Lung (tissue), 12 donors: Measurements from ENCODE around the gene LIPC. TPM values are rescaled to one million over a fixed set of nuclear protein-coding genes. Genes with fewer than 3 reads are reported as not detected.

Experiments
- ATAC-seq: fragments of 200-7000 bp; cut with Tn5 transposase; one replicate; pipeline ENCODE4 v1.9.1; 2020; ENCODE audit warnings: moderate number of reproducible peaks; ENCODE audit not compliant: insufficient read depth, low FRiP score
- DNase-seq, 3 donors: peaks; one replicate each; pipeline ENCODE4 v3.0.0-alpha.2; 2013 to 2017
- H3K27ac ChIP-seq, 2 donors: one replicate each; pipeline ENCODE4 v1.5.1; 2013; ENCODE audit warnings: mild to moderate bottlenecking in 2 of 2, moderate library complexity in 2 of 2, control low read depth in 1 of 2, inconsistent platforms in 1 of 2, low read depth in 1 of 2, low read length in 1 of 2
- H3K27me3 ChIP-seq, 3 donors: one replicate each; pipeline ENCODE4 v1.5.1; 2013; ENCODE audit warnings: low read length in 2 of 3; ENCODE audit not compliant: control insufficient read depth in 3 of 3, insufficient read depth in 3 of 3
- H3K36me3 ChIP-seq, 4 donors: one replicate each; pipeline ENCODE4 v1.5.1; 2013; ENCODE audit warnings: low read length in 4 of 4, mild to moderate bottlenecking in 1 of 4, moderate library complexity in 1 of 4; ENCODE audit not compliant: control insufficient read depth in 4 of 4, insufficient read depth in 4 of 4
- H3K4me1 ChIP-seq, 5 donors: one replicate each; pipeline ENCODE4 v1.5.1; 2013; ENCODE audit warnings: low read length in 5 of 5, mild to moderate bottlenecking in 2 of 5, moderate library complexity in 1 of 5; ENCODE audit not compliant: control insufficient read depth in 5 of 5, insufficient read depth in 5 of 5
- H3K4me3 ChIP-seq: one replicate; pipeline ENCODE4 v1.5.1; 2013; ENCODE audit warnings: mild to moderate bottlenecking, control low read depth, moderate library complexity
- H3K9ac ChIP-seq, 2 donors: one replicate each; pipeline ENCODE4 v1.5.1; 2013; ENCODE audit warnings: low read length in 2 of 2, control low read depth in 1 of 2; ENCODE audit not compliant: insufficient read depth in 1 of 2
- H3K9me3 ChIP-seq, 4 donors: one replicate each; pipeline ENCODE4 v1.5.1; 2013; ENCODE audit warnings: low read length in 3 of 4, mild to moderate bottlenecking in 1 of 4, moderate library complexity in 1 of 4; ENCODE audit not compliant: control insufficient read depth in 4 of 4, insufficient read depth in 3 of 4
- WGBS, 2 donors: extraction: QIAGEN DNeasy Blood & Tissue Kit; methylation state at CpG; one replicate each; pipeline ENCODE4 v1.1.7; 2013; 5-methylcytosine and 5-hydroxymethylcytosine counted together
- polyA plus RNA-seq, 2 donors: library from polyadenylated mRNA; stranded (reverse); fragments of 200-250 nt; gene quantifications; one replicate each; pipeline ENCODE4 v1.2.1, GENCODE V29; 2013
- total RNA-seq, 2 donors: library from RNA; depleted of rRNA in 1 of 2; stranded (reverse); fragments of >200 nt in 1 of 2; gene quantifications; one replicate each; pipeline ENCODE4 v1.2.1, GENCODE V29; 2014 to 2021
- TF ChIP-seq, protein P1 (sequence below): IDR thresholded peaks from 2 replicates; pipeline ENCODE4 v1.5.1; 2012; ENCODE audit warnings: mild to moderate bottlenecking; ENCODE audit errors: control extremely low read depth, extremely low read depth
- donor health status: control.
- donor health status: control.
- donor health status: Bipolar disorder and iron deficiency.
- donor health status: healthy.
- donor health status: DM: yes; HTN: yes; CAD: no.

LIPC gene
- total and polyA plus RNA-seq, 4 donors, result 0.20 to 0.57 (median 0.40) TPM

DNA sequence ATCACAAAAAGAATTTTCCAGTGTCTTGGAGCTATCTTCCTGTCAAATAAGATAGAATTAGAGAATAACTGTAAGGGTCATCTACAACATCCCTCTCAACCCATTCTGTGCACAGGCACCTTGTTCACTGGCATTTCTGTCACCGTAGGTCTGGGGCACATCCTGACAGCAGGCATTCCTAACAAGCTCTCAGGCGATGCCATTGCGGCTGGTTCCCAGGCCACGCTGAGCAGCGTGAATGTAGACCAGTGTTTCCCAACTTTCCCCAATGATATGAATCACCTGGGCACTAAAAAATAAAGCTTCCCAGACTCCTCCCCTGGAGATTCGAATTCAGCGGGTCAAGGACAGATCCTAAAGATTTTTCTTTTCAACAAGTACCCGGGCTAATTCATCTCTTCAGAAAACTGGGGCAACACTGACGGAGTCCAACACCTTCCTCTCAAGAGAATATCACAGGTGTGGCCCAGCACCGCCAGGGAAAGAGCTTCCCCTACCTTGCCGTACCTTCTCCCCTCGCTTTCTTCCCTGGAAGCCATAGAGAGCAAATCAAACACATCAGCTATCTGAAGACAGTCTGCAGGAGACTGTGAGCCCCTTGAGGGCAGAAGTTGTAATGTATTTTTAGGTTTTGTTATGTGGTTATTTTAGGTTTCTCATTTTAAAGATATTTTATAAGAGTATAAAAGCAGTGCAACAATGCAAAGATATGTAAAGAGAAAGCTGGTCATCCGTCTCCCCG, 143.4 kb downstream of the LIPC start:
- H3K9me3 ChIP-seq, result no peaks in the 10 kb centered on the region
- no peaks in the 10 kb centered on the region for H3K4me1 ChIP-seq
- H3K36me3 ChIP-seq, result no peaks in the 10 kb centered on the region
- TF ChIP-seq, protein P1, sequence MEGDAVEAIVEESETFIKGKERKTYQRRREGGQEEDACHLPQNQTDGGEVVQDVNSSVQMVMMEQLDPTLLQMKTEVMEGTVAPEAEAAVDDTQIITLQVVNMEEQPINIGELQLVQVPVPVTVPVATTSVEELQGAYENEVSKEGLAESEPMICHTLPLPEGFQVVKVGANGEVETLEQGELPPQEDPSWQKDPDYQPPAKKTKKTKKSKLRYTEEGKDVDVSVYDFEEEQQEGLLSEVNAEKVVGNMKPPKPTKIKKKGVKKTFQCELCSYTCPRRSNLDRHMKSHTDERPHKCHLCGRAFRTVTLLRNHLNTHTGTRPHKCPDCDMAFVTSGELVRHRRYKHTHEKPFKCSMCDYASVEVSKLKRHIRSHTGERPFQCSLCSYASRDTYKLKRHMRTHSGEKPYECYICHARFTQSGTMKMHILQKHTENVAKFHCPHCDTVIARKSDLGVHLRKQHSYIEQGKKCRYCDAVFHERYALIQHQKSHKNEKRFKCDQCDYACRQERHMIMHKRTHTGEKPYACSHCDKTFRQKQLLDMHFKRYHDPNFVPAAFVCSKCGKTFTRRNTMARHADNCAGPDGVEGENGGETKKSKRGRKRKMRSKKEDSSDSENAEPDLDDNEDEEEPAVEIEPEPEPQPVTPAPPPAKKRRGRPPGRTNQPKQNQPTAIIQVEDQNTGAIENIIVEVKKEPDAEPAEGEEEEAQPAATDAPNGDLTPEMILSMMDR, result no peak
- ATAC-seq (no peak), DNase-seq (no peak)
- H3K9ac ChIP-seq, result no peak overlapping the region
- 95 to 97% methylated on average over 14 of the region's 14 CpGs for WGBS, 2 donors
- no peak overlapping the region for H3K4me3 ChIP-seq
- no peaks in the 10 kb centered on the region for H3K27me3 ChIP-seq
- no peak overlapping the region for H3K27ac ChIP-seq

GRCh38 chr15:58576657-58577056, 144.9 kb downstream of the LIPC start:
- H3K4me1 ChIP-seq, result no peaks in the 10 kb centered on the region
- no peak overlapping the region for H3K27ac ChIP-seq
- TF ChIP-seq, protein P1, result no peak
- no peak overlapping the region for H3K9ac ChIP-seq
- H3K4me3 ChIP-seq, result no peak overlapping the region
- H3K9me3 ChIP-seq, result no peaks in the 10 kb centered on the region
- no peak for ATAC-seq
- DNase-seq, result no peak
- no peaks in the 10 kb centered on the region for H3K27me3 ChIP-seq
- H3K36me3 ChIP-seq, result no peaks in the 10 kb centered on the region

DNA sequence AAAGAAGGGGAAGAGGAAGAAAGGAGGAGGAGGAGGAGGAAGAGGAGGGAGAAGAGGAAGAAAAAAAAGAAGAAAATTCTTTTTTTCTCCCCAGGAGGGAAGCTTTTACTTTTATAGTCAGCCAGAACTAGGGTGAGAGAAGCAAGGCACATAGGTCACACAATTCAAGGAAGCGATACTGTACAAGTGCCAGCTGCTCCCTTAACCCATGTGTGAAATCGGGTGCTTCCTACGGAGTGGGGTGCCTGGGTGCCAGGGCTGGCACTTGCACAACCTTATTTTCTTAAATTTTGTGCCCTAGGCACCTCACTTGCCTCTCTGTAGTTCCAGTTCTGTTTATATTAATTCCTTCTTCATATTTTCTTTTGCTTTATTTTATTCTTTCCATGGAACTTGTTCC, 150.4 kb downstream of the LIPC start:
- Histone ChIP-seq H3K36me3 (no peaks in the 10 kb centered on the region), H3K27ac (no peak overlapping the region), H3K4me1 (no peaks in the 10 kb centered on the region), H3K27me3 (peaks cover 0 to 9% (median 0%) of the 10 kb centered on the region in 3 donors), H3K4me3 (no peak overlapping the region), H3K9ac (no peak overlapping the region), H3K9me3 (no peaks in the 10 kb centered on the region)
- DNase-seq (no peak), ATAC-seq (no peak)
- TF ChIP-seq, protein P1, result no peak
- 66 to 74% methylated on average over 3 of the region's 3 CpGs for WGBS, 2 donors
